Left lung (tissue), 10 donors: Measurements from ENCODE around the gene TIE1. TPM values are rescaled to one million over a fixed set of nuclear protein-coding genes. Genes with fewer than 3 reads are reported as not detected.

Source experiments
- ATAC-seq: fragments of 200-7000 bp; cut with Tn5 transposase; one replicate; pipeline ENCODE4 v1.9.1; 2020; ENCODE audit warnings: moderate library complexity
- DNase-seq, 4 donors: peaks; one replicate each; pipeline ENCODE4 v3.0.0-alpha.2; 2013 to 2020
- H3K27ac ChIP-seq, 2 donors: fragments of 200-600 bp; sonication (generic) in 1 of 2; one replicate each; pipeline versions ENCODE4 v1.5.0 to v1.8.0; 2020 to 2021
- H3K27me3 ChIP-seq, 2 donors: fragments of 200-600 bp; sonication (generic) in 1 of 2; one replicate each; pipeline versions ENCODE4 v1.5.0 to v1.8.0; 2020 to 2021
- H3K36me3 ChIP-seq, 2 donors: fragments of 200-600 bp; sonication (generic) in 1 of 2; one replicate each; pipeline versions ENCODE4 v1.5.0 to v1.8.0; 2020 to 2021
- H3K4me1 ChIP-seq, 2 donors: fragments of 200-600 bp; one replicate each; pipeline ENCODE4 v1.8.0; 2021
- H3K4me3 ChIP-seq, 2 donors: fragments of 200-600 bp; sonication (generic) in 1 of 2; one replicate each; pipeline versions ENCODE4 v1.5.0 to v1.8.0; 2020 to 2021; ENCODE audit warnings: mild to moderate bottlenecking in 1 of 2
- H3K9me3 ChIP-seq, 2 donors: fragments of 200-600 bp; sonication (generic) in 1 of 2; one replicate each; pipeline versions ENCODE4 v1.5.0 to v1.8.0; 2020 to 2021
- CTCF ChIP-seq, 2 donors: fragments of 200-600 bp; sonication (generic) in 1 of 2; IDR thresholded peaks; one replicate each; pipeline versions ENCODE4 v1.5.0 to v1.8.0; 2021; ENCODE audit warnings: antibody characterized with exemption in 2 of 2
- intact Hi-C, 2 donors: fragments of 100-400 bp; cut with DNase I; formaldehyde crosslinking; loops; one replicate each; pipeline versions ENCODE4 v1.11.2 to v1.14.2; 2022
- polyA plus RNA-seq, 6 donors: library from polyadenylated mRNA; unstranded; fragments of 120-200 nt; gene quantifications; one replicate each; pipeline ENCODE4 v1.2.1, GENCODE V29; 2013; ENCODE audit not compliant: insufficient read length in 6 of 6
- total RNA-seq, 2 donors: library from RNA; stranded (reverse); fragmentation: NEBNext Ultra II Directional; extraction: Animal tissue kit (Norgen Biotek cat#: 25700); gene quantifications; one replicate each; pipeline ENCODE4 v1.2.1, GENCODE V29; 2021
- donor health status: DM: no; HTN: yes; CAD: no.
- donor health status: DM: no; HTN: no; CAD: no.

Gene TIE1
- total and polyA plus RNA-seq, 8 donors = 38.5 to 110 (median 92.0) TPM

- peak in 2 of 4 donors; percentile 65 to 72 for DNase-seq
- peaks cover 0 to 9% of the 10 kb centered on the region in 2 donors for H3K9me3 ChIP-seq
- H3K27ac ChIP-seq = peak overlapping the region; percentile 38 to 46
- peaks cover 0 to 14% of the 10 kb centered on the region in 2 donors for H3K4me1 ChIP-seq
- intact Hi-C loops = no loop called here
- TF ChIP-seq CTCF (IDR thresholded peaks at IDR 0.05) = no peak
- no peaks in the 10 kb centered on the region for H3K27me3 ChIP-seq
- H3K36me3 ChIP-seq = no peaks in the 10 kb centered on the region
- no peak overlapping the region for H3K4me3 ChIP-seq
- peak; percentile 91 for ATAC-seq
Observed at GRCh38 chr1:43329995-43330751, 29.4 kb downstream of the TIE1 start.

- H3K4me1 ChIP-seq = peaks cover 0 to 14% of the 10 kb centered on the region in 2 donors
- H3K36me3 ChIP-seq = no peaks in the 10 kb centered on the region
- intact Hi-C loops = no loop called here
- TF ChIP-seq CTCF (IDR thresholded peaks at IDR 0.05) = no peak
- H3K27ac ChIP-seq = no peak overlapping the region
- no peaks in the 10 kb centered on the region for H3K27me3 ChIP-seq
- peaks cover 0 to 4% of the 10 kb centered on the region in 2 donors for H3K9me3 ChIP-seq
- no peak for DNase-seq
- no peak for ATAC-seq
- H3K4me3 ChIP-seq = no peak overlapping the region
Observed at GRCh38 chr1:43331688-43332087, 30.9 kb downstream of the TIE1 start.

- no peak for ATAC-seq
- intact Hi-C loops = no loop called here
- H3K9me3 ChIP-seq = no peaks in the 10 kb centered on the region
- DNase-seq = no peak
- H3K4me1 ChIP-seq = peaks cover 0 to 12% of the 10 kb centered on the region in 2 donors
- no peaks in the 10 kb centered on the region for H3K36me3 ChIP-seq
- no peak for TF ChIP-seq CTCF (IDR thresholded peaks at IDR 0.05)
- no peak overlapping the region for H3K4me3 ChIP-seq
- no peaks in the 10 kb centered on the region for H3K27me3 ChIP-seq
- H3K27ac ChIP-seq = no peak overlapping the region
Observed at GRCh38 chr1:43334453-43335205, 33.8 kb downstream of the TIE1 start.

- Histone ChIP-seq H3K4me3 (no peak within 1 kb of the TSS), H3K27ac (no peak within 1 kb of the TSS), H3K9me3 (no peaks in the 10 kb centered on the region), H3K36me3 (no peaks in the 10 kb centered on the region), H3K4me1 (no peaks in the 10 kb centered on the region), H3K27me3 (no peaks in the 10 kb centered on the region)
- no peak for ATAC-seq
- no peak for DNase-seq
- TF ChIP-seq CTCF (IDR thresholded peaks at IDR 0.05) = no peak
- intact Hi-C loops = no loop called here
Observed at GRCh38 chr1:43337588-43337987, 36.8 kb downstream of the TIE1 start, which contains the start of gene MPL. Gene MPL, plus strand, starts transcription at chr1:43337818. Its CDS starts 31 bp downstream, at chr1:43337849.

- no peak for DNase-seq
- Histone ChIP-seq H3K9me3 (no peaks in the 10 kb centered on the region), H3K4me1 (no peaks in the 10 kb centered on the region), H3K36me3 (no peaks in the 10 kb centered on the region), H3K27me3 (no peaks in the 10 kb centered on the region), H3K27ac (no peak overlapping the region), H3K4me3 (no peak overlapping the region)
- ATAC-seq = no peak
- no peak for TF ChIP-seq CTCF (IDR thresholded peaks at IDR 0.05)
- intact Hi-C loops = no loop called here
Observed at GRCh38 chr1:43338001-43338400, 37.2 kb downstream of the TIE1 start.
